Tibial nerve (tissue), 4 donors: ENCODE measurements around the gene LRP1. TPM values are rescaled to one million over a fixed set of nuclear protein-coding genes. Genes with fewer than 3 reads are reported as not detected.

Source experiments
- DNase-seq, 2 donors: peaks; one replicate each; pipeline ENCODE4 v3.0.0-alpha.2; 2019; ENCODE audit warnings: low spot score in 2 of 2
- H3K27ac ChIP-seq, 4 donors: fragments of 200-600 bp; sonication (generic) in 3 of 4; one replicate each; pipeline ENCODE4 v1.5.1; 2017 to 2019; ENCODE audit warnings: mild to moderate bottlenecking in 1 of 4
- H3K27me3 ChIP-seq, 2 donors: fragments of 200-600 bp; sonication (generic) in 1 of 2; one replicate each; pipeline versions ENCODE4 v1.5.1 to v1.6.0; 2017 to 2019
- H3K36me3 ChIP-seq, 3 donors: fragments of 200-600 bp; sonication (generic); one replicate each; pipeline ENCODE4 v1.5.1; 2018 to 2019
- H3K4me1 ChIP-seq, 4 donors: fragments of 200-600 bp; sonication (generic) in 3 of 4; one replicate each; pipeline ENCODE4 v1.5.1; 2017 to 2019
- H3K4me3 ChIP-seq, 4 donors: fragments of 200-600 bp; sonication (generic) in 3 of 4; one replicate each; pipeline ENCODE4 v1.5.1; 2017 to 2019; ENCODE audit warnings: mild to moderate bottlenecking in 1 of 4, moderate library complexity in 1 of 4
- H3K9me3 ChIP-seq, 4 donors: fragments of 200-600 bp; sonication (generic) in 3 of 4; one replicate each; pipeline ENCODE4 v1.5.1; 2017 to 2019
- EP300 ChIP-seq, 2 donors: sonication (generic); formaldehyde crosslinking; IDR thresholded peaks; one replicate each; pipeline ENCODE4 v1.6.1; 2017; ENCODE audit warnings: antibody characterized with exemption in 2 of 2, mild to moderate bottlenecking in 1 of 2
- POLR2A ChIP-seq, 2 donors: fragments of 450-650 bp; IDR thresholded peaks; one replicate each; pipeline ENCODE4 v1.6.1; 2017; ENCODE audit warnings: antibody characterized with exemption in 2 of 2, mild to moderate bottlenecking in 2 of 2, moderate library complexity in 2 of 2
- WGBS, 2 donors: methylation state at CpG; one replicate each; pipeline ENCODE4 v1.1.5; 2018; 5-methylcytosine and 5-hydroxymethylcytosine counted together
- total RNA-seq, 4 donors: library from RNA; depleted of rRNA; stranded (reverse); fragments of >200 nt; gene quantifications; one replicate each; pipeline ENCODE4 v1.1.0, GENCODE V29; 2016
- TF ChIP-seq, protein P1 (sequence below), 5 experiments: fragments of 200-600 bp in 3 of 5; fragments of 450-650 bp in 2 of 5; sonication (generic) in 3 of 5; IDR thresholded peaks; one replicate each; pipeline ENCODE4 v1.5.1; 2016 to 2019; ENCODE audit warnings: antibody characterized with exemption in 5 of 5, mild to moderate bottlenecking in 3 of 5, moderate library complexity in 2 of 5

The LRP1 gene
- total RNA-seq, 4 donors from 2014 or later = 410 to 653 (median 527) TPM

DNA sequence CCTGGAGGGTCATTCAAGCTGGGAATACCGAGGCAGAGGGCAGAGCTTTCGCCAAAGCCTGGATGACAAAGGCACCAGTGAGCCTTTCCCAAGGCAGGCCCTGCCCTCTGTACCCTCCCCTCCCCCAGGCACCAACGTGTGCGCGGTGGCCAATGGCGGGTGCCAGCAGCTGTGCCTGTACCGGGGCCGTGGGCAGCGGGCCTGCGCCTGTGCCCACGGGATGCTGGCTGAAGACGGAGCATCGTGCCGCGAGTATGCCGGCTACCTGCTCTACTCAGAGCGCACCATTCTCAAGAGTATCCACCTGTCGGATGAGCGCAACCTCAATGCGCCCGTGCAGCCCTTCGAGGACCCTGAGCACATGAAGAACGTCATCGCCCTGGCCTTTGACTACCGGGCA is 57.1 kb downstream of the LRP1 start:
- H3K4me3 ChIP-seq = no peak overlapping the region
- no peaks in the 10 kb centered on the region for H3K27me3 ChIP-seq
- H3K9me3 ChIP-seq = no peaks in the 10 kb centered on the region
- peaks cover 4 to 93% (median 12%) of the 10 kb centered on the region in 3 donors for H3K36me3 ChIP-seq
- no peak for TF ChIP-seq POLR2A (IDR thresholded peaks at IDR 0.05)
- TF ChIP-seq EP300 (IDR thresholded peaks at IDR 0.05) = no peak
- TF ChIP-seq, protein P1, sequence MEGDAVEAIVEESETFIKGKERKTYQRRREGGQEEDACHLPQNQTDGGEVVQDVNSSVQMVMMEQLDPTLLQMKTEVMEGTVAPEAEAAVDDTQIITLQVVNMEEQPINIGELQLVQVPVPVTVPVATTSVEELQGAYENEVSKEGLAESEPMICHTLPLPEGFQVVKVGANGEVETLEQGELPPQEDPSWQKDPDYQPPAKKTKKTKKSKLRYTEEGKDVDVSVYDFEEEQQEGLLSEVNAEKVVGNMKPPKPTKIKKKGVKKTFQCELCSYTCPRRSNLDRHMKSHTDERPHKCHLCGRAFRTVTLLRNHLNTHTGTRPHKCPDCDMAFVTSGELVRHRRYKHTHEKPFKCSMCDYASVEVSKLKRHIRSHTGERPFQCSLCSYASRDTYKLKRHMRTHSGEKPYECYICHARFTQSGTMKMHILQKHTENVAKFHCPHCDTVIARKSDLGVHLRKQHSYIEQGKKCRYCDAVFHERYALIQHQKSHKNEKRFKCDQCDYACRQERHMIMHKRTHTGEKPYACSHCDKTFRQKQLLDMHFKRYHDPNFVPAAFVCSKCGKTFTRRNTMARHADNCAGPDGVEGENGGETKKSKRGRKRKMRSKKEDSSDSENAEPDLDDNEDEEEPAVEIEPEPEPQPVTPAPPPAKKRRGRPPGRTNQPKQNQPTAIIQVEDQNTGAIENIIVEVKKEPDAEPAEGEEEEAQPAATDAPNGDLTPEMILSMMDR (IDR thresholded peaks at IDR 0.05) = no peak
- no peak for DNase-seq
- 87 to 88% methylated on average over 24 to 25 of the region's 25 CpGs for WGBS, 2 donors
- peaks cover 0 to 25% (median 0%) of the 10 kb centered on the region in 4 donors for H3K4me1 ChIP-seq
- no peak overlapping the region for H3K27ac ChIP-seq

DNA sequence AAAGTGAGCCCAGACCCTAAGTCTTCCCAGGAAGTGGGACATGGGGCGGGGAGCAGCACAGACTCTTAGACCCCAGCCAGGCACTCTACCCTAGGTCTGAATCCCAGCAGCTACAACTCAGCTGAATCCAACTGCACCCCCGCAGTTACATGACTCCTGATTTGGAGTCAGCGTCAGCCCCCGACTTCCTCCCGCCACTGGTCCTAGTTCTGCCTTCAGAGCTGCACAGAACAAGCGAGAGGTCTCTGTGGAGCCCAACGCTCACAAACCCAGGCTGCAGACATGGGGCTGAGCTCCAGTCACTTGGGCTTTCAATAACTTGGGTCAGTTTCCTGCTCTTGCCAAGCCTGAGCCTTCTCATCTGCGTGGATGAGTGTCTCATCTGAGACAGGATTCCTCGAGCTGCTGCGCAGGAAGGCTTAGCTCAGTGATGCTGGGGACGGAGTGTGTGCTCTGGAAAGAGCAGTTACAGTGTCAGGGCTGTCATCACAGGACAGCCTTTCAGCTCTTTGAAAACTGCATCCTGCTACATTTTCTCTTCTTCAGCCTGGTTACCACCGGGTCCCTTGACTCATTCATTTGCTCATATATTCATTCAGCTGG is 57.7 kb downstream of the LRP1 start:
- no peak for TF ChIP-seq EP300 (IDR thresholded peaks at IDR 0.05)
- TF ChIP-seq POLR2A (IDR thresholded peaks at IDR 0.05) = no peak
- TF ChIP-seq, protein P1 (IDR thresholded peaks at IDR 0.05) = no peak
- Histone ChIP-seq H3K4me1 (peaks cover 0 to 20% (median 0%) of the 10 kb centered on the region in 4 donors), H3K27ac (no peak overlapping the region), H3K27me3 (no peaks in the 10 kb centered on the region), H3K36me3 (peaks cover 4 to 93% (median 8%) of the 10 kb centered on the region in 3 donors), H3K9me3 (no peaks in the 10 kb centered on the region), H3K4me3 (no peak overlapping the region)
- DNase-seq = no peak
- 84 to 86% methylated on average over 12 of the region's 12 CpGs for WGBS, 2 donors

DNA sequence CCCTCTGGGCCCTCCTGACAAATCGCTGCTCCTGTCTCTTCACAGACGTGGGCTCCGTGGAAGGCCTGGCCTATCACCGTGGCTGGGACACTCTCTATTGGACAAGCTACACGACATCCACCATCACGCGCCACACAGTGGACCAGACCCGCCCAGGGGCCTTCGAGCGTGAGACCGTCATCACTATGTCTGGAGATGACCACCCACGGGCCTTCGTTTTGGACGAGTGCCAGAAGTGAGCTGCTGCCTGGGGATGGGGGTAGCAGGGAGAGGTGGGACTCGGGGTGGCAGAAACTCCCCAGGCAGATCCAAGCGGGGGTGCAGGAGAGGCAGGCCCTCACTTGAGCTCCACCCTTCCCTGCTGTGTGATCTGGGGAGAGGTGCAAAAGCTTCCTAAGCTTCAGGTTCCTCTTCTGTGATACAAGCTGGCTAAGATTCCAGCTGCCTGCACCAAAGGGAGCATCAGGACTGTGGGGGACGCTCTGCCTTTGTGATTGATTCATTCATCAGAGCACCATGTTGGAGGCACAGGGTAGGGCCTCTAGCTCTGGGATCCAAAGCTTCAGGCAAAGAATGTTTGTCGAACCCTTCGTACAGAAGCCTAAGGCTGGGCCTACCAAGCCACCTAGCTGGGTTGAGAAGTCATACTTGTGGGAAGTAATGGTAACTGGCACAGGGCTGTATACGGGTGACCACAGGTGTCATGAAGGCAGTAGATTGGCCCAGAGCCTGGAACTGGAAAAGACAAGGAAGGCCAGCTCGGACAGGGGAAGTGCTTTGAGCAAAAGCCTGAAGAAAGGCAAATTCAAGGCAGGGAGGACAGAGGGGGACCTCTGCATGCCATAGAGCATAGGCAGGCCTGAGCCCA is 59.2 kb downstream of the LRP1 start:
- 57 to 61% methylated on average over 13 to 21 of the region's 21 CpGs for WGBS, 2 donors
- no peak for DNase-seq
- Histone ChIP-seq H3K9me3 (no peaks in the 10 kb centered on the region), H3K36me3 (peaks cover 4 to 94% (median 11%) of the 10 kb centered on the region in 3 donors), H3K27ac (no peak overlapping the region), H3K4me3 (no peak overlapping the region), H3K4me1 (peaks cover 0 to 9% (median 0%) of the 10 kb centered on the region in 4 donors), H3K27me3 (no peaks in the 10 kb centered on the region)
- TF ChIP-seq, protein P1 (IDR thresholded peaks at IDR 0.05) = no peak
- TF ChIP-seq EP300 (IDR thresholded peaks at IDR 0.05) (no peak), POLR2A (IDR thresholded peaks at IDR 0.05) (no peak)

DNA sequence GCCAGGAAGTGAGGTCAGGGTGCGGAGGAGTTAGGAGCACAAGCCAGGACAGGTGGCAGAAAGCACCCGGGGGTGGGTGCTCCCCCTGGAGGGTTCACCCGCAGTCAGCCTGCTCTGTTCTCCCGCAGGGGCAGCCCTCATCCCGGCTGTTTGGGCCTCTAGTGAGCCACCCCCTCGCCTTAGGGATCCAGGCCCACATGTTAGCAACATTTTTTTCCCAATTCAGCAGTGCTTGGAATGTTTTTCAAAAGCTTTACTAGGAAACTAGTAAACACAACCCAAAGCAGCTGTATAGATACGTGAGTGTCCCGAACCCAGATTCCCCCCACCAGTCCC is 59.8 kb downstream of the LRP1 start:
- no peak for TF ChIP-seq EP300 (IDR thresholded peaks at IDR 0.05)
- TF ChIP-seq, protein P1 (IDR thresholded peaks at IDR 0.05) = no peak
- no peak for TF ChIP-seq POLR2A (IDR thresholded peaks at IDR 0.05)

DNA sequence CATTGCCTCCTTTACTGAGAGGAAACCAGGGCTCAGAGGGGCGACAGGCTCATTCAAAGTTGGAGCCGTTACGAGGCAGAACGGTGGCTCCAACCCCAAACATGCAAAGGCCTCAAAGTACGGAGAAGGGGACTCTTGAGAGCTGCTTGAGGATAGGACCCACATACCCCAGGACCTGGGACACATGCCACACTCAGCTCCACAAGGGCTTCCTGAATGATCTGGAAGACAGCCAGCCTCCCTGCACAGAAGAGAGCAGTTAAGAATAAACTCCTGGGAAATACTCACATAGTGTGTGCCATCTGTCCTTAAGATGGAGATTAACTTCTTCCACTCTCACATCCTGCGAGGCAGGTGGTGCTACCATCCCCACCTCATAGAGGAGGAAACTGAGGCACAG is 61.8 kb downstream of the LRP1 start:
- no peak overlapping the region for H3K27ac ChIP-seq
- 76 to 80% methylated on average over 6 of the region's 6 CpGs for WGBS, 2 donors
- TF ChIP-seq, protein P1 (IDR thresholded peaks at IDR 0.05) = no peak
- TF ChIP-seq EP300 (IDR thresholded peaks at IDR 0.05) = no peak
- TF ChIP-seq POLR2A (IDR thresholded peaks at IDR 0.05) = no peak
- H3K4me3 ChIP-seq = no peak overlapping the region
- peaks cover 0 to 6% (median 0%) of the 10 kb centered on the region in 4 donors for H3K4me1 ChIP-seq
- DNase-seq = no peak
- no peaks in the 10 kb centered on the region for H3K9me3 ChIP-seq
- H3K27me3 ChIP-seq = no peaks in the 10 kb centered on the region
- peaks cover 4 to 100% (median 26%) of the 10 kb centered on the region in 3 donors for H3K36me3 ChIP-seq

More for the DNA sequence above, 59.8 kb downstream of the LRP1 start:
- Histone ChIP-seq H3K36me3 (peaks cover 4 to 100% (median 16%) of the 10 kb centered on the region in 3 donors), H3K9me3 (no peaks in the 10 kb centered on the region), H3K4me3 (no peak overlapping the region), H3K27me3 (no peaks in the 10 kb centered on the region), H3K4me1 (peaks cover 0 to 6% (median 0%) of the 10 kb centered on the region in 4 donors), H3K27ac (no peak overlapping the region)
- no peak for DNase-seq
- WGBS, 2 donors = 57 to 75% methylated on average over 8 of the region's 8 CpGs
